ENCODE measurements around the gene DMBT1. TPM values are rescaled to one million over a fixed set of nuclear protein-coding genes. Genes with fewer than 3 reads are reported as not detected.

The DMBT1 gene
- not detected in 2 replicates for total RNA-seq

DNA sequence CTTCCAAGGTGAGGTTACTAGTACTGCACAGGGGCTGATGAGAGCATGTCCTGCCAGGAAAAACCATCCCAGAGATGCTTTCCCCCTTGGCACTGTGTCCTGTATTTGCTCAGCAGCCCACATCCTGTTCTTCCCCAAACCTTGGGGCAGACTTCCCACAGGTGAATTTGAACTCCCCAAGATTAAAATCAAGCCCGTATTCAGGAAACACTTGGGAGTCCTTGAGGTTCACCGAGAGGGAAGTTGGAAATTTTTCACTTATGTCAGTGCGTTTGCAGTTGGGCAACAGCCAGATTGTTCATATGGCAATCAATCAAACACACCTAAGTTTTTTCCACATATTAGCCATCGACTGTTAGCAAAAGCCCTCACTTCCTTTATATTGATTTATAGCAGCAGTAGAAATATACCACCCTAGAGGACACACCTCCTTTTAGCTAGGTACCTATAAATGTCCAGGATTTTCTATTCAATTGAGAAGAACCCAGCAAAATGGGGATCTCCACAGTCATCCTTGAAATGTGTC, at the start of gene DMBT1:
DMBT1 (plus strand) TSS at position 476 of the 526 bp plus-strand sequence; CDS start at position 493, 17 bp downstream.
- TF ChIP-seq, protein P1, sequence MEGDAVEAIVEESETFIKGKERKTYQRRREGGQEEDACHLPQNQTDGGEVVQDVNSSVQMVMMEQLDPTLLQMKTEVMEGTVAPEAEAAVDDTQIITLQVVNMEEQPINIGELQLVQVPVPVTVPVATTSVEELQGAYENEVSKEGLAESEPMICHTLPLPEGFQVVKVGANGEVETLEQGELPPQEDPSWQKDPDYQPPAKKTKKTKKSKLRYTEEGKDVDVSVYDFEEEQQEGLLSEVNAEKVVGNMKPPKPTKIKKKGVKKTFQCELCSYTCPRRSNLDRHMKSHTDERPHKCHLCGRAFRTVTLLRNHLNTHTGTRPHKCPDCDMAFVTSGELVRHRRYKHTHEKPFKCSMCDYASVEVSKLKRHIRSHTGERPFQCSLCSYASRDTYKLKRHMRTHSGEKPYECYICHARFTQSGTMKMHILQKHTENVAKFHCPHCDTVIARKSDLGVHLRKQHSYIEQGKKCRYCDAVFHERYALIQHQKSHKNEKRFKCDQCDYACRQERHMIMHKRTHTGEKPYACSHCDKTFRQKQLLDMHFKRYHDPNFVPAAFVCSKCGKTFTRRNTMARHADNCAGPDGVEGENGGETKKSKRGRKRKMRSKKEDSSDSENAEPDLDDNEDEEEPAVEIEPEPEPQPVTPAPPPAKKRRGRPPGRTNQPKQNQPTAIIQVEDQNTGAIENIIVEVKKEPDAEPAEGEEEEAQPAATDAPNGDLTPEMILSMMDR (conservative IDR thresholded peaks at IDR 0.05; ENCODE audit: low read depth, low read length) = no peak
- H3K4me3 ChIP-seq (ENCODE audit: low read depth, low read length) = no peak within 1 kb of the TSS
- no peak for DNase-seq (ENCODE audit: low read depth)

DNA sequence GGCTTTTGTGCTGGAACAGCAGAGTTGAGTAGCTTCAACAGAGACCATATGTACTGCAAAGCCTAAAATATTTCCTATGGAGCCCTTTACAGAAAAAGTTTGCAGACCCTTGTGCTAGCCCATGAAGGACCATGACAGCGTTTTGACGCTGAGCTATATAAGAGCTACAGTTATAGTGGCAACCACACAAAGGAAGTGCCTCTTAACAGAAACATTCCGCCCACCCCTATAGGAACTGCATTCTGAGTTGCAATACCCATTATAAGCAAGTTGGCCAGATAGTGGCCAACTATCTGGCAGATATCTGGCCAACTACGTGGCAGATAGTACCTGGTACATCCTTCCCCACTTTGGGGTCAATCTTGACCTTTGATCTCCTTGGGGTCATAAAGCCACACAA, 47.5 kb upstream of the DMBT1 start:
- no peak for DNase-seq (ENCODE audit: low read depth)
- no peak overlapping the region for H3K4me3 ChIP-seq (ENCODE audit: low read depth, low read length)
- TF ChIP-seq, protein P1 (conservative IDR thresholded peaks at IDR 0.05; ENCODE audit: low read depth, low read length) = no peak

DNA sequence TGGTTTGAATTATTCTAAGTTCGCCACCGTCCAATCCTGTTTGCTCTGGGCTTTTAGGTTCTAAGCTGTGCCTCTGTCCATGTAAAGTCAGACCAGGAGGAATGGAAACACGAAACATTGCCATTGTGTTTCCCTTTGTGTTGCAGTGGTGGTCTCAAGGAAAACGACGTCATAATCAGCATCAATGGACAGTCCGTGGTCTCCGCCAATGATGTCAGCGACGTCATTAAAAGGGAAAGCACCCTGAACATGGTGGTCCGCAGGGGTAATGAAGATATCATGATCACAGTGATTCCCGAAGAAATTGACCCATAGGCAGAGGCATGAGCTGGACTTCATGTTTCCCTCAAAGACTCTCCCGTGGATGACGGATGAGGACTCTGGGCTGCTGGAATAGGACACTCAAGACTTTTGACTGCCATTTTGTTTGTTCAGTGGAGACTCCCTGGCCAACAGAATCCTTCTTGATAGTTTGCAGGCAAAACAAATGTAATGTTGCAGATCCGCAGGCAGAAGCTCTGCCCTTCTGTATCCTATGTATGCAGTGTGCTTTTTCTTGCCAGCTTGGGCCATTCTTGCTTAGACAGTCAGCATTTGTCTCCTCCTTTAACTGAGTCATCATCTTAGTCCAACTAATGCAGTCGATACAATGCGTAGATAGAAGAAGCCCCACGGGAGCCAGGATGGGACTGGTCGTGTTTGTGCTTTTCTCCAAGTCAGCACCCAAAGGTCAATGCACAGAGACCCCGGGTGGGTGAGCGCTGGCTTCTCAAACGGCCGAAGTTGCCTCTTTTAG, 46.3 kb upstream of the DMBT1 start:
- no peak overlapping the region for H3K4me3 ChIP-seq (ENCODE audit: low read depth, low read length)
- TF ChIP-seq, protein P1 (conservative IDR thresholded peaks at IDR 0.05; ENCODE audit: low read depth, low read length) = no peak
- DNase-seq (ENCODE audit: low read depth) = no peak

DNA sequence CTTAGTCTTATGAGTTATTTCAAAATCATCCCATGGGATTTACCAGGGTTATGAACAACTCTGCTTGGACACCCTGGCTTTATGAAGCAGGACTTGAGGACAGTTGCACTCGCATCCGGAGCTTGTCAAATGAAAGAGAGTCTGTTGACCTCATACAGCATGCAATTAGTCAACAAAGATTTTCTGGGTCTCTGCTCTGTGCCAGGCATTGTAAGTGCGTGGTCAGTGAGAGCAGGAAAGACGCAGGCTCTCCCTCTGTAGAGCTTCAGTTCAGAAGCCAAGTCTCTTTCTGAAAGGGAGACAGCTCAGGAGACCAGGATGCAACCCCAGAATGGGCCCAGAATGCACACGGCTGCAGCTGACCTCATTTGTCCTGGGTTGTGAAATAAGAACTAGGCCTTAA, 45.5 kb upstream of the DMBT1 start:
- H3K4me3 ChIP-seq (ENCODE audit: low read depth, low read length) = no peak overlapping the region
- TF ChIP-seq, protein P1 (conservative IDR thresholded peaks at IDR 0.05; ENCODE audit: low read depth, low read length) = no peak
- DNase-seq (ENCODE audit: low read depth) = no peak

DNA sequence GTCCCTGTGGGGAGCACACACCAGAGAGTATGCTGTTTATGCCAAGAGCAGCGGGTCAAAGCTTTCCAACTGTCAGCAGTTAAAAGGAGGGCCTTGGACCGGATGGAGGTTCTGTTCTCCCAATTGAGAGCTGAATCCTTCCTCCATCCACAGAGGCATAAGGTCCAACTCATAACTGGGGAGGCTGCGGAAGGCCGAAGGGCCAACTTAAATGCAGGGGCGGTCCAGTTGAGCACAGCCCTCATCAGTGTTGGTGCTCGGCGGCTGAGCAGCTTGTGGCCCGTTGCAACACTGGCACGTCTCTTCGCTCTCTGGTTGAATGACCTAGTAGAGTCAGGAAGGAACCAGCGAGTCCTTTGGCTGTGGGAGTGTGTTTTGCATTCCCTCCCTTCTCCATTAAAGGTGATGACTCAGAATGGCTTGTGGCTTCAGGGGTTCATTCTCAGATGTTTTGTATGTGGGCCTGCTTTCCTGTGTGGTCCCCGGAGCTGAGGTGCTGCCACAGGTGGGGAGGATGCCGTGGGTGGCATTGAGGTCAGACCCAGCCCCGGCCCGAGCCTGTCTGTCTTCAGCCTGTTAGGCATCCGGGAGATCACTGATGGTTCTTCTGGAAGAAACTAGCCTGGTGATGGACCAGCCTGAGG, 44.8 kb upstream of the DMBT1 start:
- H3K4me3 ChIP-seq (ENCODE audit: low read depth, low read length) = no peak overlapping the region
- TF ChIP-seq, protein P1 (conservative IDR thresholded peaks at IDR 0.05; ENCODE audit: low read depth, low read length) = no peak
- DNase-seq (ENCODE audit: low read depth) = no peak

DNA sequence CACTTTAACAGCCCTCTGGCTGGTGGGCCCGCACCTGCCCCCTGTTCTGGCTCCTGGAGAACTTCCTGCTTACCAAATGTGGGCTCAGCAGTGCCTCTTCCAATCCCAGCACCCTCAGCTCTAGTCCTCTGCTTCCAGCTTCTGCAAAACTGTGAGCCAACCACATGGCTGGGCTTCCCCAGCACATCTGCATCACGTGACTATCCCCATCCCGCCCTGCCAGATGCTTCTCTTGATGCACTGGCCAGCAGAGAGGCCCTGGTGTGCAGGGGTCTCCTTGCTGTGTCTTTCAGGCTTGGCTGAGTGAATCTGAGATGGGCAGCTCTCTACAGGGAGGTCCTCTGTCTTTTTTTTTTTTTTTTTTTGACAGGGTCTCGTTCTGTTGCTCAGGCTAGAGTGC, 43.8 kb upstream of the DMBT1 start:
- no peak overlapping the region for H3K4me3 ChIP-seq (ENCODE audit: low read depth, low read length)
- DNase-seq (ENCODE audit: low read depth) = no peak
- TF ChIP-seq, protein P1 (conservative IDR thresholded peaks at IDR 0.05; ENCODE audit: low read depth, low read length) = no peak

All from epithelial cell of proximal tubule (primary cell).